NCI-H187 treated with DMSO at 0.1 percent for 48 hours (cell line): Measurements from ENCODE around the gene CETP.
A peak's percentile ranks its signal among the peaks of the same experiment; 100 is the strongest.
"Not testable (repeated sequence)": the region's sequence is repeated elsewhere in the genome, so short reads cannot be mapped to it uniquely, and the experiment has no call there.

Source experiments
- DNase-seq: peaks from one replicate; lab custom pipeline; 2025; lab: John Stamatoyannopoulos, UW

The CETP gene

DNA sequence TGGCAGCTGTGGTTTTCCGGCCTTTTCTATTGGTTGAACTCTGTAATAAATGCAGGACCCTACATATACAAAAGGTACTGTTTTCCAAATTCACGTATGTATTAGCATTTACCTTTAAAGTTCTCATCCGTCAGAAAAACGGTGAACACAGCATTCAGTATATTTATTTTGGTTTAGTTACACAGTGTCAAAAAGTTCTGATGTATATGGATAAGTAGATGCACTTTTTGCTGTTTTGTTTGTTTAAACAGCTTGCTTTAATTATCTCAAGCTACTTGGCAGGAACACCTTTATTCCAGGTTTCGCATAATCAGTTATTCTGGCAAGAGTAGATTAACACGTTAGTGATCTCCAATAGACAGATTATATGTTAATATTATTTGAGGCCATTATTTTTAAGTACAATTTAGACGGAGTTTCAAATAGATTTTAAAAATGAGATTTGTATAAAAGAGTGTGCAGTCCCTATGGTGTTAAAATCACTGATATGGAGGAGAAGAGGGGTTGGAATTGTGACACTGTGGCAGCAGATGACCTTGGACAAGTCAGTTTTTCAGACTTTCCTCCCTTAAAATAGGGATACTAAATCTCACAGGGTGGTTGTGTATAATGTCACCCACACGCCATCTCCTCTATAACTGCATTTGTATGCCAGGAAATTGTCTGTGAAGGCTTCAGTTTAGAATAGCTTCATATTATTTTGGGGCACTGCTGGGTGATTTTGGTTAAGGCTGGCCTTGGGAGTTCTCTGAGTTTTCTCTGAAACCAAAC is 27.7 kb upstream of the CETP start:
- no peak for DNase-seq

DNA sequence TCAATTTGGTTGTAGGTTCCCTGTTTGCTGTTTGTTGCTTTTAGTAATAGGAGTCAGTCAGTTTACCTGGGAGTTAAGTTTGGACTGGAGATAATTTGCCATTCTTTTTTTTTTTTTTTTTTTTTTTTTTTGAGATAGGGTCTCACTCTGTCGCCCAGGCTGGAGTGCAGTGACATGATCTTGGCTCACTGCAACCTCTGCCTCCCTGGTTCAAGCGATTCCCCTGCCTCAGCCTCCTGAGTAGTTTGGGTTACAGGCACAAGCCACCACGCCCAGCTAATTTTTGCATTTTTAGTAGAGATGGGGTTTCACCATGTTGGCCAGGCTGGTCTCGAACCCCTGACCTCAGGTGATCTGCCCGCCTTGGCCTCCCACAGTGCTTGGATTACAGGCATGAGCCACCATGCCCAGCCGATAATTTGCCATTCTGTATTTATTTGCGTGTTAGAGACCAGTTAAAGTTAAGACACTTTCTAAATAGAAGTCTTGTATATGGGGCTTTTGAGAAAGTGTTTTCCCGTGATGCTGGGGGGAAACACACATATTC is 27.1 kb upstream of the CETP start:
- DNase-seq: not testable (repeated sequence)

DNA sequence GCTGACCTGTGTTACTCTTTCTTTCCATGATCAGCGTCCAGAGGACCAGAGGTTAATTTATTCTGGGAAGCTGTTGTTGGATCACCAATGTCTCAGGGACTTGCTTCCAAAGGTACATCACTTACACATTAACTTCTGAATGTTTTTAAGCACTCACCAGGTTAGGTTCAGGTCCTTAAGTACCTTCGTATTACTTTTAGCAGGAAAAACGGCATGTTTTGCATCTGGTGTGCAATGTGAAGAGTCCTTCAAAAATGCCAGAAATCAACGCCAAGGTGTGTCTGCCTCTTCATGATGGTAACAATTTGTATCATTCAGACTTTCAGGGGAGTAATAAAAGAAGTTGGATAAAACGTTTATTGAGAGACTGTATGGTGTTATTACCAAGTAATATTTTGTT is 26.5 kb upstream of the CETP start:
- no peak for DNase-seq

GRCh38 chr16:56936491-56936890 is 25.3 kb upstream of the CETP start:
- DNase-seq: no peak

DNA sequence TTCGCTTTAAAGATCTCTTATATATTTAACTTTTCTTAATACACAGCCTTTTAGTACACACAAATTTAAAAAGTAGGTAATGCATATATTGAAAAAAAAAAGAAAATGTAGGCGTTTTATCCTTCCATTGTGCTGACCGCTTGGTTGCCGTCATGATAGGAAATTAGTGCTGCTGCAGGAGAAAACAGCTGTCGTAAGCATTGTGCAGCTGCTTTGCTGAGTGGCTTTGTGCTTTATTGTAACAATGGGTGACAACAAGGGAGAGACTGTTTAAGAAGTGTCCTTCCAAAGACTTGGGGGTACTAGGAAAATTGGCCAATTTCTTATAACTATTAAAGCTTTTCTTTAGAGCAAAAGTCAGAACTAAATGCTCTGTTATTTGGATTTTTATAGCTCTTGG is 24.8 kb upstream of the CETP start:
- no peak for DNase-seq

DNA sequence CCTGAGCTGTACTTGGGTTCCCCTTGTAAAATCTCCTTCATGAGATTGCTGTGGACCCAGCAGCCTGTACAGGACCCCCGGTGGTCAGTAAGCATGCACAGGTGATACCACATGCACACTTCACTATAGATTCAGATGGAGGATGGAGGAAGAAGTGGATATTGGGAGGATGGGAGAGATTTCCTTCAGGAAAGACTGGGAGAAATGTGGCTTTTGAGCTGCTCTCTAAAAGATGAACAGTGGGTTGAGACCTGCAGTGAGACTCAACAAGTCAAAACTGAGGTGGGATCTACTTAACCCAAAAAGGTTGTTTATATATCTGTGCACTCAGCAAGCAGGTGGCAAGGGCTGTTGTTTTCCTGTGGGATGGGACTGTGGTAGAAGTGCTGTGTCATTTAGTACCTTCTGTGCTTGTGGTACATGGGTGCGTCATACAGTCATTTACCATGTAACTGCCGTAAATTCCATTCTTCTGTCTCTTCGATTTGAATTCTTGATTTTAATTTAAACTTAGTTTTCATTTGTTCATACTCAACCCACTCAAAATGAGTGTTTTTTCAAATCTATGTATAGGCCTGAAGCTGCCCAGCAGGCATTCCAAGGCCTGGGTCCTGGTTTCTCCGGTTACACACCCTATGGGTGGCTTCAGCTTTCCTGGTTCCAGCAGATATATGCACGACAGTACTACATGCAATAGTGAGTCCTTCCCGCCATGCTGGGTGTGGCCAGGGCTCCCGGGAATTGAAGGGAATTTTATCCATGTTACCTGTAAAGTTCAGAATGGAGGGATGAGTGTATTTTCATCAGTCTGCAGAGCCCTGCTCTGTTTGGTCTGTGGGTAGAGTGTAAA is 22.9 kb upstream of the CETP start:
- DNase-seq: no peak

GRCh38 chr16:56939801-56940200 is 21.9 kb upstream of the CETP start:
- peak; percentile 78 for DNase-seq

DNA sequence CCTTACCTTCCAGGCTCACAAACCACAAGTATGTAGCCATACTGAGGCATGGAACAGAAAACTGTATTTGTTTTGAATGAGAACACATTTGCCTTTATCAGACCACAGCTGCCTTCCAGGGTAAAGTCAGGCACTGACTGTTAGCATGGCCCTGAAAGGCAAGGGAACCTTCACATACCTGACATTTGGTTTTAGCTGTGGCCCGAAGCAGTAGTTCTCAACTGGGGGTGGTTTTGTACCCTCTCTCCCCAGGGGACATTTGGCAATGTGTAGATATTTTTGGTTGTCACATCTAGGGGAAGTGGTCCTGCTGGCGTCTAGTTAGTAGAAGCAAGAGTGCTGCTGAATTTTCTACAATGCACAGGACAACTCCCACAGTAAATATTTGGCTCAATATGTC is 20.7 kb upstream of the CETP start:
- DNase-seq: no peak

DNA sequence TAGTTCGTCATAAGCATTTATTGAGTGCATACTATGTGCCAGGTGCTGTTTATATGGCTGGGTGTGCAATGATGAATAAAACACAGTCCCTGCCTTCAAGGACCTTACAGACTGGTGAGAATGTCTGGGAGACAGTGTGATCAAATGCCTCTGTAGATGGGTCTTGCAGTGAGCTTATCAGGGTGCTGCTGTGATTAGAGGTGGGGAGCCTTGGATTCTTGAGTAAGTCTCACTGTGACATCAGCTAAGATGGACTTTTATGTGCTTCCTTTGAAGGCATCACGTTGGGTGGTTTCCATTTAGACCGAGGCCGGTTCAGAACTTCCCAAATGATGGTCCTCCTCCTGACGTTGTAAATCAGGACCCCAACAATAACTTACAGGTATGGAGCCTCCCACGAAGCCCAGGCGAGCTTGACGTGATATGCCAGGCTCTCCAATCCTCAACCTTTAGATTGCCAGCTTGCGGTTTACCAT is 19.9 kb upstream of the CETP start:
- no peak for DNase-seq

DNA sequence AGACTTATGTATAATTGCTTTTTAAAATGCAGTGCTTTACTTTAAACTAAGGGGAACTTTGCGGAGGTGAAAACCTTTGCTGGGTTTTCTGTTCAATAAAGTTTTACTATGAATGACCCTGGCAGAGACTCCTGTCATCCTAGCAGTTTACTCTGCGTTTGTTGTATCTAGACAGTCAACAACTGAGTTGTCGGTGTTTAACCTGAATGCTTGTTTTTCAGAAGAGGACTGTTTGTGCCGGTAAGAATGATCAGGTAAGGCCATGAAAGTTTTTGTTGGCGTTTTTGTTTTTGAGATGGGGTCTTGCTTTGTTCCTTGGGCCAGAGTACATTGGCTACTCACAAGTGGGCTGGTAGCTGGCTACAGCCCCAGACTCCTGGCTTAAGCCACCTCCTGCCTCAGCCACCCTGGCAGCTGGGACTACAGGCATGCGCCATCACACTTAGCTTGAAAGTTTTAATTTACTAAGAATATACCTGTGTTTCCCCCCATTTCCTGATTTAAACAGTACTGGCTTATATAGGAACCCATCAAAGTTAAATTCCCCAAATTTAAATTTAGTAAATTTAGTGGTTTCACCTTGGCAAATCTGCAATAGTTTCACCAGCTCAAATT is 17.9 kb upstream of the CETP start:
- DNase-seq: no peak

GRCh38 chr16:56944954-56945839 is 16.6 kb upstream of the CETP start:
- no peak for DNase-seq

DNA sequence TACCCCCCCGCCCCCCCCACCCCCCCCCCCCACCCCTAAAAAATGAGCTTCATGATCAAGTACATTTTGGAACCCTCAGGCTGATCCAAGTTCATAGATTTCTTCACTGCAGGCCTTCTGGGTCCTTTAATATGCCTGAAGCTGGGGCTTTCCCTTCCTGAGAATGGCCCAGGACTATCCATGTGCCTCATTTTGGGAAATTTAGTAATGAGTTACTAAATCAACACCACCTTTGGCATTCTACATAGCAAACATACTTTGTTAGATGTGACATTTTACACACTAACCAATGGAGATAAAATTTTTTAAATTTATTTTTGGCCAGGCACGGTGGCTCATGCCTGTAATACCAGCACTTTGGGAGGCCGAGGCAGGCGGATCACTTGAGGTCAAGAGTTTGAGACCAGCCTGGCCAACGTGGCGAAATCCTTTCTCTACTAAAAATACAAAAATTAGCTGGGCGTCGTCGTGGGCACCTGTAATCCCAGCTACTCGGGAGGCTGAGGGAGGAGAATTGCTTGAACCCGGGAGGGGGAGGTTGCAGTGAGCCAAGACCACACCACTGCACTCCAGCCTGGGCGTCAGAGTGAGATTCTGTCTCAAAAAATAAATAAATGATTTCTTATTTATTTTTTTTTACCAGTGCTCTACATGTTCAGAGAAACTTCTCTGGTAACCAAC is 15.8 kb upstream of the CETP start:
- DNase-seq: no peak

GRCh38 chr16:56946767-56947603 is 14.8 kb upstream of the CETP start:
- DNase-seq: no peak

- DNase-seq: no peak
Measured at GRCh38 chr16:56947604-56947995, 14.2 kb upstream of the CETP start.

GRCh38 chr16:56948234-56948633 is 13.5 kb upstream of the CETP start:
- DNase-seq: no peak

DNA sequence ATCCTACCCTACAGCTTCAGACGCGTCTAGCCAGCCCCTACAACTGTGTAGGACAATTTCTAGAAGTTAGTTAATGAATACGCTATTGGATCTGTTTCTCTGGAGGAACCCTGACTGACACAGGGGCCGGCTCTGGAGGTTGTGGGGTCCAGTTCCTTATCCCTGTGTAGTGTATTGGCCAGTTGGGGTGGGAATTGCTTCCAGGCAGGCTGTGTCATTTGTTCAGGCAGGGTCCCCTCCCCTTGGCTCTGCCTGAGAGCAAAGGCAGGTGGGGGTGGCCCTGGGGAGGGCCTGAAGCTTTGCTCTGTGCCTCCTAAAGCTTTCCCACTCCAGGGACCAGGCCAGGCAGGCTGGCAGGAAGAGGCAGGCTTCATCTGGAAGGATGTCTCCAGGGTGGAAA is 11.7 kb upstream of the CETP start:
- no peak for DNase-seq

GRCh38 chr16:56950455-56950854 is 11.3 kb upstream of the CETP start:
- DNase-seq: no peak

- DNase-seq: no peak
Measured at GRCh38 chr16:56950881-56951771, 10.6 kb upstream of the CETP start.

GRCh38 chr16:56953006-56953405 is 8.7 kb upstream of the CETP start:
- no peak for DNase-seq
